SU-DHL-6 (cell line): ENCODE results near the gene RAB36.
A peak's percentile ranks its signal among the peaks of the same experiment; 100 is the strongest.

ENCODE experiments used
- H2AFZ ChIP-seq: fragments of 200-600 bp; sonication (generic); 2 replicates; pipeline ENCODE4 v1.6.1; 2014; ENCODE audit warnings: low read depth, mild to moderate bottlenecking, moderate library complexity, mixed read lengths, antibody characterized with exemption, low read length; ENCODE audit not compliant: severe bottlenecking
- H3F3A ChIP-seq: fragments of 200-600 bp; shearing (Covaris generic); 2 replicates; pipeline ENCODE4 v1.6.0; 2016; ENCODE audit warnings: antibody characterized with exemption, mild to moderate bottlenecking; ENCODE audit not compliant: insufficient read depth
- H3K27ac ChIP-seq: fragments of 200-600 bp; sonication (generic); 2 replicates; pipeline ENCODE4 v1.5.1; 2016; ENCODE audit warnings: low read depth, mild to moderate bottlenecking, low read length, moderate library complexity, mixed read lengths
- H3K27me3 ChIP-seq: fragments of 200-600 bp; sonication (generic), shearing (Covaris generic); 2 replicates; pipeline ENCODE4 v1.6.0; 2014; ENCODE audit warnings: mild to moderate bottlenecking, low read length
- H3K36me3 ChIP-seq: fragments of 200-600 bp; sonication (generic); 2 replicates; pipeline ENCODE4 v1.6.1; 2014; ENCODE audit warnings: mild to moderate bottlenecking, low read length, mixed read lengths
- H3K4me2 ChIP-seq: fragments of 300-600, 200-600 bp; shearing (Covaris generic), sonication (generic); 2 replicates; pipeline ENCODE4 v1.6.0; 2014; ENCODE audit warnings: low read length, low read depth, mild to moderate bottlenecking; ENCODE audit not compliant: poor library complexity, severe bottlenecking
- H3K4me3 ChIP-seq: fragments of 200-600 bp; sonication (generic); 2 replicates; pipeline ENCODE4 v1.5.1; 2014; ENCODE audit warnings: antibody characterized with exemption, low read length, mild to moderate bottlenecking, mixed read lengths; ENCODE audit not compliant: insufficient read depth, poor library complexity, severe bottlenecking
- H3K79me2 ChIP-seq: fragments of 200-600 bp; sonication (generic); 2 replicates; pipeline ENCODE4 v1.6.1; 2014; ENCODE audit warnings: mild to moderate bottlenecking, low read length, moderate library complexity; ENCODE audit not compliant: insufficient read depth
- H3K9ac ChIP-seq: fragments of 200-600 bp; sonication (generic); 2 replicates; pipeline ENCODE4 v1.7.0; 2014; ENCODE audit warnings: mild to moderate bottlenecking, low read length
- H3K9me2 ChIP-seq: fragments of 200-600 bp; sonication (generic); replicated peaks from 2 replicates; pipeline ENCODE4 v1.6.1; 2014; ENCODE audit warnings: low read length; ENCODE audit not compliant: insufficient read depth
- H3K9me3 ChIP-seq: fragments of 200-600 bp; sonication (generic); 2 replicates; pipeline ENCODE4 v1.6.1; 2014; ENCODE audit warnings: low read length, mixed read lengths; ENCODE audit not compliant: insufficient read depth
- H4K20me1 ChIP-seq: fragments of 200-600 bp; sonication (generic); 2 replicates; pipeline ENCODE4 v1.6.1; 2014; ENCODE audit warnings: low read depth, mild to moderate bottlenecking, antibody characterized with exemption, low read length, moderate library complexity, mixed read lengths
- EZH2phosphoT487 ChIP-seq: fragments of 200-600 bp; sonication (generic), shearing (Covaris generic); conservative IDR thresholded peaks from 2 replicates; pipeline ENCODE4 v1.6.1; 2018; ENCODE audit warnings: mild to moderate bottlenecking, antibody characterized with exemption, low read length, moderate library complexity, mixed read lengths
- TF ChIP-seq, protein P1 (sequence below): fragments of 200-600 bp; sonication (generic); IDR thresholded peaks from one replicate; pipeline ENCODE4 v1.5.1; 2017; ENCODE audit warnings: antibody characterized with exemption, mild to moderate bottlenecking, low read length, moderate library complexity; ENCODE audit not compliant: insufficient read depth, poor library complexity, severe bottlenecking

Gene RAB36

DNA sequence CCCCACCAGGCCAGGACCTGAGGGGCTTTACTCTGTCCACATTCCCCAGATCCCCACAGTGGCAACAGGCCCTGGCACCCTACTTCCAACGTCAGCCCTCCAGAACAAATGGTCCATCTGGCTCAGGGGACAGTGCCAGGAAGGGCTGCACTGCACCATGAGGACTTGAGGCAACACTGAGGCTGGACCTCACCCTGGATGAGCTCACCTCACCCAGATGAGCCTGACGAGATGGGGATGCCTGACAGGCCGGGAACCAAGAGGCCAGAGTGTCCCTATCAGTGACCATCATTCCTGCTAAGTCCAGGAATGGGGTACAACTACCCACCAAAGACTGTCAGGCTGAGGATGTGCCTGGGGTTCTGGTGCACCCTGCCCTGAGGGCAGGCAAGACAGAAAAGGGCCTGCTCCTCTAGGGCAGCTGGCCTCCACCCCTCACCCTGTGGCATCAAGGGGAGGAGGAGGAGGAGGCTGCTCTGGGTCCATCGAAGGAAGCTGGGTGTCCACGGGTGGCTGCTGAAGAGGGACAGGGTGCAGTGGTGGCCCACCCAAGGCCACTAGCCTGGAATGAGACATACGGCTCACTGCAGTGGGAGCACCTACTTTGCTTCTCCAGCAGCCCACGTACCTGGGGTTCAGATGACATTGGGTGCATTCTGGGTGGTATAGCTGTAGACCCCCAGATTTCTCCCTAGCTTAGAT is 18.1 kb upstream of the RAB36 start:
- Histone ChIP-seq H3K9me3 (no peaks in the 10 kb centered on the region), H4K20me1 (no peaks in the 10 kb centered on the region), H3K27ac (no peak overlapping the region), H3K4me2 (no peak overlapping the region), H3K27me3 (no peaks in the 10 kb centered on the region), H3K36me3 (no peaks in the 10 kb centered on the region), H3K9ac (no peak overlapping the region), H3K79me2 (no peaks in the 10 kb centered on the region), H3K9me2 (no peaks in the 10 kb centered on the region), H3K4me3 (no peak overlapping the region), H3F3A (no peaks in the 10 kb centered on the region), H2AFZ (no peak overlapping the region)
- TF ChIP-seq EZH2phosphoT487: no peak
- TF ChIP-seq, protein P1, sequence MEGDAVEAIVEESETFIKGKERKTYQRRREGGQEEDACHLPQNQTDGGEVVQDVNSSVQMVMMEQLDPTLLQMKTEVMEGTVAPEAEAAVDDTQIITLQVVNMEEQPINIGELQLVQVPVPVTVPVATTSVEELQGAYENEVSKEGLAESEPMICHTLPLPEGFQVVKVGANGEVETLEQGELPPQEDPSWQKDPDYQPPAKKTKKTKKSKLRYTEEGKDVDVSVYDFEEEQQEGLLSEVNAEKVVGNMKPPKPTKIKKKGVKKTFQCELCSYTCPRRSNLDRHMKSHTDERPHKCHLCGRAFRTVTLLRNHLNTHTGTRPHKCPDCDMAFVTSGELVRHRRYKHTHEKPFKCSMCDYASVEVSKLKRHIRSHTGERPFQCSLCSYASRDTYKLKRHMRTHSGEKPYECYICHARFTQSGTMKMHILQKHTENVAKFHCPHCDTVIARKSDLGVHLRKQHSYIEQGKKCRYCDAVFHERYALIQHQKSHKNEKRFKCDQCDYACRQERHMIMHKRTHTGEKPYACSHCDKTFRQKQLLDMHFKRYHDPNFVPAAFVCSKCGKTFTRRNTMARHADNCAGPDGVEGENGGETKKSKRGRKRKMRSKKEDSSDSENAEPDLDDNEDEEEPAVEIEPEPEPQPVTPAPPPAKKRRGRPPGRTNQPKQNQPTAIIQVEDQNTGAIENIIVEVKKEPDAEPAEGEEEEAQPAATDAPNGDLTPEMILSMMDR: no peak

DNA sequence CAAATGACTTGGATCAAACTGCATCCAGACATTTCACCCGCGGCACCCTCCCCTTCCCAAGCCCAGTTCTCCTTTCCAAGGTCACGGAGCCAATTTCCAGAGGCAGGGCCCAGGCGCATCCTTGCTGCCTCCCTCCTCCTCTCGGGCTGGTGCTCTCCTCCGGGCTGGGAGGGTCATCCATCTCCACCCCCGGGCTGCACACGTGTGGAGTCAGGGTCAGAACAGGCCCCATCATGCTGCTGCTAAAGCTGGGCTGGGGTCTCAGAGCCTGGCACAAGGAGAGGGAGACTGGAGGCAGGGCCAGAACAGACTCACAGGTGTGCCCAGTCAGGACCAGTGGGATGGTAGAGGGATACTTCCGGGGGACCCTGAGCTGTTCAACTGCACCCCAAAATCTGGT is 17.5 kb upstream of the RAB36 start:
- Histone ChIP-seq H3K4me3 (no peak overlapping the region), H3K9ac (no peak overlapping the region), H2AFZ (no peak overlapping the region), H3K9me2 (no peaks in the 10 kb centered on the region), H3K9me3 (no peaks in the 10 kb centered on the region), H3K36me3 (no peaks in the 10 kb centered on the region), H3K27me3 (no peaks in the 10 kb centered on the region), H3K79me2 (no peaks in the 10 kb centered on the region), H3K27ac (no peak overlapping the region), H3F3A (no peaks in the 10 kb centered on the region), H3K4me2 (no peak overlapping the region), H4K20me1 (no peaks in the 10 kb centered on the region)
- TF ChIP-seq, protein P1: no peak
- no peak for TF ChIP-seq EZH2phosphoT487

DNA sequence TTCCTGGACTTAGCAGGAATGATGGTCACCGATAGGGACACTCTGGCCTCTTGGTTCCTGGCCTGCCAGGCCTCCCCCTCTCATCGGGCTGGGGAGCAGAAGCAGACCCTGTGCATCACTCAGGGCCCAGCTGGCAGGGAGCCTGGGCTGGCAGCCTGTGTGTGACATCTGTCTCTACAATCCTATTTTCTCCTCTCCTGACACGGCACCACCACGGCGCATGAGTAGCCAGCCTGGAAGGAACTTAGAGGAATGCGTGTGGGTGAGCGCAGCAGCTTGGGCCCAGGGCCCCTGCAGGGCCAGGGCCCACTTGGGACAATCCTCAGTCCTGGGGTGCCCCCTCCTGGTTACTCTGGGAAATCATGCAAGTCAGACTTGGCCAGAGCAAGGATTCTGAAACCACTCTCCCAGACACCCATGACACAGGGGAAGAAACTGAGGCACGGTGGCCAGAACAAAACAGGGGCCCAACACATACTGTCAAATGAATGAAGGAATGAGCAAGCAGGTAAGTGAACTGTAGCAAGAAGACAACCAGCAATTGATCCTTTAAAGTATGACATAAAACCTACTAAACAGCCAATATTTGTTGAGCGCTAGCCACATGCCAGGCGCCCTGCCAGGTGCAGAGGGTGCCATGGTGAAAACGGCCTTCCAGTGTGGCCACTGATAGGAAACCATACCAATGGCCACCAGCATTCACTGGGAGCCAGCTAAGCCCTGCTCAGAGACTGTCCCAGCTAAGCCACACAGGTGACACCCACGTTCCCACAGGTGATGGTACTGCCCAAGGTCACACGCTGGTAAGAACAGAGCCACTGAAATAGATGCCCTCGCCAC is 16.8 kb upstream of the RAB36 start:
- Histone ChIP-seq H3K27me3 (no peaks in the 10 kb centered on the region), H4K20me1 (no peaks in the 10 kb centered on the region), H2AFZ (no peak overlapping the region), H3K9ac (no peak overlapping the region), H3K4me3 (no peak overlapping the region), H3F3A (no peaks in the 10 kb centered on the region), H3K27ac (no peak overlapping the region), H3K36me3 (no peaks in the 10 kb centered on the region), H3K9me3 (no peaks in the 10 kb centered on the region), H3K4me2 (no peak overlapping the region), H3K79me2 (no peaks in the 10 kb centered on the region), H3K9me2 (no peaks in the 10 kb centered on the region)
- TF ChIP-seq, protein P1: peak; percentile 44
- TF ChIP-seq EZH2phosphoT487: no peak
